DOHH2 (cell line): Measurements from ENCODE around the gene MAG.

ENCODE experiments used
- H3F3A ChIP-seq: fragments of 200-600 bp; sonication (generic), shearing (Covaris generic); 2 replicates; pipeline ENCODE4 v1.6.0; 2016; ENCODE audit warnings: antibody characterized with exemption, mild to moderate bottlenecking; ENCODE audit not compliant: control insufficient read depth, insufficient read depth
- H3K27ac ChIP-seq: fragments of 200-600 bp; sonication (generic); 2 replicates; pipeline ENCODE4 v1.5.1; 2014; ENCODE audit warnings: low read depth, mild to moderate bottlenecking, low read length, moderate library complexity
- H3K27me3 ChIP-seq: fragments of 200-600 bp; sonication (generic); 2 replicates; pipeline ENCODE4 v1.6.1; 2014; ENCODE audit warnings: mild to moderate bottlenecking, low read length, mixed read lengths; ENCODE audit not compliant: control insufficient read depth
- H3K36me3 ChIP-seq: fragments of 200-600 bp; sonication (generic); 2 replicates; pipeline ENCODE4 v1.6.1; 2014; ENCODE audit warnings: mild to moderate bottlenecking, low read length, moderate library complexity, mixed read lengths; ENCODE audit not compliant: control insufficient read depth
- H3K4me1 ChIP-seq: fragments of 200-600 bp; sonication (generic); 2 replicates; pipeline ENCODE4 v1.6.1; 2014; ENCODE audit warnings: mild to moderate bottlenecking, low read length, mixed read lengths; ENCODE audit not compliant: control insufficient read depth
- H3K4me2 ChIP-seq: fragments of 200-600 bp; sonication (generic); 2 replicates; pipeline ENCODE4 v1.6.0; 2014; ENCODE audit warnings: mild to moderate bottlenecking, low read length, moderate library complexity
- H3K4me3 ChIP-seq: fragments of 200-600 bp; sonication (generic); 2 replicates; pipeline ENCODE4 v1.5.1; 2014; ENCODE audit warnings: mild to moderate bottlenecking, low read length, mixed read lengths
- H3K79me2 ChIP-seq: fragments of 200-600 bp; sonication (generic); 2 replicates; pipeline ENCODE4 v1.6.1; 2014; ENCODE audit warnings: mild to moderate bottlenecking, low read length, mixed read lengths; ENCODE audit not compliant: control insufficient read depth
- H3K9me2 ChIP-seq: fragments of 200-600 bp; sonication (generic); replicated peaks from 2 replicates; pipeline ENCODE4 v1.6.1; 2014; ENCODE audit warnings: mild to moderate bottlenecking, low read length, mixed read lengths; ENCODE audit not compliant: control insufficient read depth
- H3K9me3 ChIP-seq: fragments of 200-600 bp; sonication (generic); 2 replicates; pipeline ENCODE4 v1.6.1; 2014; ENCODE audit warnings: antibody characterized with exemption, low read length, mixed read lengths; ENCODE audit not compliant: control insufficient read depth, insufficient read depth
- H4K20me1 ChIP-seq: fragments of 200-600 bp; sonication (generic); 2 replicates; pipeline ENCODE4 v1.6.0; 2014; ENCODE audit warnings: low read depth, mild to moderate bottlenecking, antibody characterized with exemption, low read length, moderate library complexity; ENCODE audit not compliant: control insufficient read depth, insufficient read depth
- EZH2phosphoT487 ChIP-seq: fragments of 200-600 bp; sonication (generic); IDR thresholded peaks from 2 replicates; pipeline ENCODE4 v1.6.1; 2017; ENCODE audit warnings: borderline replicate concordance, mild to moderate bottlenecking, antibody characterized with exemption, low read length, moderate library complexity, mixed read lengths
- TF ChIP-seq, protein P1 (sequence below): fragments of 200-600 bp; sonication (generic); IDR thresholded peaks from one replicate; pipeline ENCODE4 v1.5.1; 2014; ENCODE audit warnings: antibody characterized with exemption, mild to moderate bottlenecking, low read depth, low read length; ENCODE audit not compliant: poor library complexity, severe bottlenecking

Gene MAG

DNA sequence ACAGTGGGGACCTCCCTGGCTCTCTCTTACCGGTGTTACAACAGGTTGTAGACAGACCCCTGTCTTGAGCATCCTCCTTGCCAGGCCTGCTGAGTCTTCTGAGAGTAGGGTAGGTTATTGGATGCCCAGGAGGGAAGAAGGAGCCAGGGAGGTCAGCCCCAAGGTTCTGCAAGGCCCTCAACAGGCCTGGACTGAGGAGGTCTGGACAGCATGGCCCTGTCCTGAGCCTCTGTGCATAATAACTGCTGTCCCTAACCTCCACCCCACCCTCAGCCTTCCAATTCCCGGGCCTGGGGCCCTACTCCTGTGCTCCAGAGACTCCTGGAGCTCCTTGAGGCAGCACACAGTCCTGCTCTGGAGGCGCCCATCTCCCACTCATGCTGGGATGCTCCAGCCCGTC lies 37.4 kb downstream of the MAG start:
- H4K20me1 ChIP-seq, result peaks cover 8% of the 10 kb centered on the region; the same call in 1 of the 2 replicates
- H3K4me1 ChIP-seq, result peaks cover 82% of the 10 kb centered on the region
- peak overlapping the region; percentile 98 for H3K27ac ChIP-seq
- H3K9me2 ChIP-seq, result no peaks in the 10 kb centered on the region
- TF ChIP-seq, protein P1, sequence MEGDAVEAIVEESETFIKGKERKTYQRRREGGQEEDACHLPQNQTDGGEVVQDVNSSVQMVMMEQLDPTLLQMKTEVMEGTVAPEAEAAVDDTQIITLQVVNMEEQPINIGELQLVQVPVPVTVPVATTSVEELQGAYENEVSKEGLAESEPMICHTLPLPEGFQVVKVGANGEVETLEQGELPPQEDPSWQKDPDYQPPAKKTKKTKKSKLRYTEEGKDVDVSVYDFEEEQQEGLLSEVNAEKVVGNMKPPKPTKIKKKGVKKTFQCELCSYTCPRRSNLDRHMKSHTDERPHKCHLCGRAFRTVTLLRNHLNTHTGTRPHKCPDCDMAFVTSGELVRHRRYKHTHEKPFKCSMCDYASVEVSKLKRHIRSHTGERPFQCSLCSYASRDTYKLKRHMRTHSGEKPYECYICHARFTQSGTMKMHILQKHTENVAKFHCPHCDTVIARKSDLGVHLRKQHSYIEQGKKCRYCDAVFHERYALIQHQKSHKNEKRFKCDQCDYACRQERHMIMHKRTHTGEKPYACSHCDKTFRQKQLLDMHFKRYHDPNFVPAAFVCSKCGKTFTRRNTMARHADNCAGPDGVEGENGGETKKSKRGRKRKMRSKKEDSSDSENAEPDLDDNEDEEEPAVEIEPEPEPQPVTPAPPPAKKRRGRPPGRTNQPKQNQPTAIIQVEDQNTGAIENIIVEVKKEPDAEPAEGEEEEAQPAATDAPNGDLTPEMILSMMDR, result no peak
- no peak for TF ChIP-seq EZH2phosphoT487
- no peaks in the 10 kb centered on the region for H3K9me3 ChIP-seq
- H3K79me2 ChIP-seq, result peaks cover 94% of the 10 kb centered on the region
- peak overlapping the region; percentile 83 for H3K4me3 ChIP-seq
- H3K4me2 ChIP-seq, result peak overlapping the region; percentile 92
- peaks cover 56% of the 10 kb centered on the region for H3K36me3 ChIP-seq
- peaks cover 60% of the 10 kb centered on the region for H3F3A ChIP-seq
- H3K27me3 ChIP-seq, result no peaks in the 10 kb centered on the region

DNA sequence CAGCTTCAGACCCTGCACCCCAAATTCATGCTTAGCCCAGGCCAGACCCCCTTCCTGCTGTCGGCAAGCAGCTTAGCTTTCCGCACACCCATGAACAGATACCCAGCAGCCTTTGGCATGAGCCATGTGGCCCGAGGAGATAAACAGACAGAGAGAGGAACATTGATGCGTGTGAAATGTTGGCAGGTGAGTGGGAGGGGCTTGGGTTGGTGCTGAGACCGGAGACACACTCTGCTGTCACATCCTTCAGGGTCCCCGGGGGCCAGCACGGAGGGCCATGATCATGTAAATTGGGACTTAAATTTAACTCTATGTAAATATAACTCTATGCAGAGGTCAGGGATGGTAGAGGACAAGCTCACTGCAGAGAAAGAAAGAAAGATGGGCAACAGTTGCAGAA lies 38.5 kb downstream of the MAG start:
- H3K4me2 ChIP-seq, result peak overlapping the region; percentile 92
- H4K20me1 ChIP-seq, result peaks cover 12% of the 10 kb centered on the region
- H3K36me3 ChIP-seq, result peaks cover 68% of the 10 kb centered on the region
- peaks cover 53% of the 10 kb centered on the region for H3F3A ChIP-seq
- TF ChIP-seq EZH2phosphoT487, result no peak
- TF ChIP-seq, protein P1, result no peak
- peak overlapping the region; percentile 98 for H3K27ac ChIP-seq
- H3K79me2 ChIP-seq, result peaks cover 98% of the 10 kb centered on the region
- no peaks in the 10 kb centered on the region for H3K27me3 ChIP-seq
- H3K9me3 ChIP-seq, result no peaks in the 10 kb centered on the region
- no peaks in the 10 kb centered on the region for H3K9me2 ChIP-seq
- peaks cover 82% of the 10 kb centered on the region for H3K4me1 ChIP-seq
- H3K4me3 ChIP-seq, result peak overlapping the region; percentile 83

- Histone ChIP-seq H3K9me2 (no peaks in the 10 kb centered on the region), H3K4me2 (peak overlapping the region; percentile 92), H4K20me1 (peaks cover 19% of the 10 kb centered on the region), H3K4me3 (peak overlapping the region; percentile 83), H3K4me1 (peaks cover 82% of the 10 kb centered on the region), H3K36me3 (peaks cover 80% of the 10 kb centered on the region), H3K9me3 (no peaks in the 10 kb centered on the region), H3F3A (peaks cover 53% of the 10 kb centered on the region), H3K27me3 (no peaks in the 10 kb centered on the region), H3K27ac (peak overlapping the region; percentile 98), H3K79me2 (peaks cover 98% of the 10 kb centered on the region)
- no peak for TF ChIP-seq EZH2phosphoT487
Measured at GRCh38 chr19:35331551-35332214, 39.7 kb downstream of the MAG start.

DNA sequence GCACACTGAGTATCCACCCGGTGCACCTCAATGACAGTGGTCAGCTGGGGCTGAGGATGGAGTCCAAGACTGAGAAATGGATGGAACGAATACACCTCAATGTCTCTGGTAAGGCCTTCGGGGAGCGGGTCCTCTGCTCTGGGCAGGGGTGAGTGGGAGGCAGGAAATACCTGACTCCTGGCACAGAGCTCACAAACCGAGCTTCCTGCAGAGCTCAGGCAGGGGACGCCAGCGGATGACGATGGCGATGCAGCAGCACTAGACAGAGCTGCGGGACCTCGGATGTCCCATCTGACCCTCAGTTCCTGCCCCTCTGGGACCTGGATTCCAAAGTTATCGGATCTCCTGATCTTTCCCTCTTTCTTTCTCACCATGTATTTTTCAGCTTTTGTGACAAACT lies 40.9 kb downstream of the MAG start:
- peaks cover 82% of the 10 kb centered on the region for H3K4me1 ChIP-seq

More for the DNA sequence above, 40.9 kb downstream of the MAG start:
- no peak for TF ChIP-seq EZH2phosphoT487
- TF ChIP-seq, protein P1, result no peak
- H3K27ac ChIP-seq, result peak overlapping the region; percentile 98
- no peaks in the 10 kb centered on the region for H3K27me3 ChIP-seq
- no peaks in the 10 kb centered on the region for H3K9me2 ChIP-seq
- peaks cover 91% of the 10 kb centered on the region for H3K36me3 ChIP-seq
- H3K4me2 ChIP-seq, result peak overlapping the region; percentile 92
- peaks cover 59% of the 10 kb centered on the region for H3F3A ChIP-seq
- H3K79me2 ChIP-seq, result peaks cover 98% of the 10 kb centered on the region
- peaks cover 23% of the 10 kb centered on the region for H4K20me1 ChIP-seq
- H3K4me3 ChIP-seq, result peak overlapping the region; percentile 83
- H3K9me3 ChIP-seq, result no peaks in the 10 kb centered on the region
